Measurements from ENCODE around the gene ABCC1. TPM values are rescaled to one million over a fixed set of nuclear protein-coding genes. Genes with fewer than 3 reads are reported as not detected.

ABCC1 gene
- total RNA-seq, 1 experiment from 2014 or later, result 56.4 TPM

DNA sequence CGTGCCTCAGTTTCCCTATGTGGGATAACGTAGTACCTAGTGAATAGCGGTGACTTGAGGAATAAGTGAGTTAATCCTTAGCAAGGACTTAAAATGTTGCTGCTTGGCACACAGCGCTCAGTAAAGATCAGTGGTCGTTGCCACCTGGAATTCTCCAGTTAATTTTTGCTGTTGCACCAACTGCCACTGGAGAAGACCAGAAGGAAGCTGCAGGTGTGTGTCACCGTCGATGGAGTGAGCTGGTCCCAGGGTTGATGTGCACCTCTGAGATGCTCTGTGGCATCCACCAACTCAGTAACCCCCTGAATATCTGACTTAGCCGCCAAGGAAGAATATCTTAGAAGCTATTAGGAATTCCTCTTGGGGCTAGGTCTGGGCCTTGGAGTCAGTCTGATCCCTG lies 4.1 kb downstream of the ABCC1 start:
- TF ChIP-seq, protein P1, sequence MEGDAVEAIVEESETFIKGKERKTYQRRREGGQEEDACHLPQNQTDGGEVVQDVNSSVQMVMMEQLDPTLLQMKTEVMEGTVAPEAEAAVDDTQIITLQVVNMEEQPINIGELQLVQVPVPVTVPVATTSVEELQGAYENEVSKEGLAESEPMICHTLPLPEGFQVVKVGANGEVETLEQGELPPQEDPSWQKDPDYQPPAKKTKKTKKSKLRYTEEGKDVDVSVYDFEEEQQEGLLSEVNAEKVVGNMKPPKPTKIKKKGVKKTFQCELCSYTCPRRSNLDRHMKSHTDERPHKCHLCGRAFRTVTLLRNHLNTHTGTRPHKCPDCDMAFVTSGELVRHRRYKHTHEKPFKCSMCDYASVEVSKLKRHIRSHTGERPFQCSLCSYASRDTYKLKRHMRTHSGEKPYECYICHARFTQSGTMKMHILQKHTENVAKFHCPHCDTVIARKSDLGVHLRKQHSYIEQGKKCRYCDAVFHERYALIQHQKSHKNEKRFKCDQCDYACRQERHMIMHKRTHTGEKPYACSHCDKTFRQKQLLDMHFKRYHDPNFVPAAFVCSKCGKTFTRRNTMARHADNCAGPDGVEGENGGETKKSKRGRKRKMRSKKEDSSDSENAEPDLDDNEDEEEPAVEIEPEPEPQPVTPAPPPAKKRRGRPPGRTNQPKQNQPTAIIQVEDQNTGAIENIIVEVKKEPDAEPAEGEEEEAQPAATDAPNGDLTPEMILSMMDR (conservative IDR thresholded peaks at IDR 0.05), result no peak
- no peaks in the 10 kb centered on the region; the same call in 1 of the 2 replicates for H3K4me1 ChIP-seq (ENCODE audit: insufficient read depth, low read length)
- peaks cover 33 to 36% of the 10 kb centered on the region in 2 experiments for H3K4me1 Mint-ChIP-seq
- H2BK120ac ChIP-seq (ENCODE audit: low read depth, low read length, poor library complexity, severe bottlenecking), result no peak overlapping the region
- H3K56ac ChIP-seq (ENCODE audit: insufficient read length, low read depth, low read length), result no peak overlapping the region
- no peaks in the 10 kb centered on the region for H3K27me3 ChIP-seq (ENCODE audit: insufficient read depth, low read length)
- peaks cover 14% of the 10 kb centered on the region for H3K23me2 ChIP-seq (ENCODE audit: insufficient read length, low read depth, low read length, poor library complexity, severe bottlenecking)
- H3K9me3 Mint-ChIP-seq, result no peaks in the 10 kb centered on the region
- no peak overlapping the region for H2BK5ac ChIP-seq (ENCODE audit: insufficient read length, low read length)
- no peaks in the 10 kb centered on the region for H3K9me3 ChIP-seq (ENCODE audit: control insufficient read depth, low read depth, low read length)
- H3K27ac ChIP-seq (ENCODE audit: insufficient read length, low read depth, low read length), result no peak overlapping the region
- no peak overlapping the region for H3K9ac ChIP-seq (ENCODE audit: extremely low read depth, insufficient read length, low read length)
- no CpG with 5 or more reads among the region's 8 CpGs for WGBS (ENCODE audit: extremely low coverage, insufficient read length, low lambda C conversion rate)
- no peak overlapping the region for H2BK20ac ChIP-seq (ENCODE audit: low read depth, low read length, poor library complexity, severe bottlenecking)
- H2BK12ac ChIP-seq (ENCODE audit: insufficient read length, low read depth, low read length), result no peak overlapping the region
- 0 out of 2 replicates have a peak, but pooled peaks cover 2% of the 10 kb centered on the region for H3K27me3 Mint-ChIP-seq (ENCODE audit: low read depth)
- no peak overlapping the region for H3K4ac ChIP-seq (ENCODE audit: low read depth, low read length)
- H3K4me3 Mint-ChIP-seq, result no peak overlapping the region
- no peak overlapping the region for H2AFZ ChIP-seq (ENCODE audit: low read length)
- peaks cover 2 to 19% (median 6%) of the 10 kb centered on the region in 3 experiments; a peak in 6 of 7 replicates for H3K36me3 Mint-ChIP-seq (ENCODE audit: insufficient read depth in 1 of 3, low read depth in 3 of 3)
- no peak for DNase-seq
- H4K5ac ChIP-seq (ENCODE audit: insufficient read length, low read depth, low read length), result no peak overlapping the region
- H4K20me1 ChIP-seq (ENCODE audit: control insufficient read depth, insufficient read depth, insufficient read length), result no peaks in the 10 kb centered on the region
- H3K14ac ChIP-seq (ENCODE audit: insufficient read depth, low read length), result no peak overlapping the region; the same call in 1 of the 2 replicates
- no peak overlapping the region for H4K91ac ChIP-seq (ENCODE audit: insufficient read length, low read depth, low read length)
- H3K79me1 ChIP-seq (ENCODE audit: insufficient read depth, low read depth, low read length, poor library complexity, severe bottlenecking), result peaks cover 15% of the 10 kb centered on the region
- H3K4me2 ChIP-seq (ENCODE audit: insufficient read depth, insufficient read length, low read length), result no peak overlapping the region
- no peak overlapping the region for H3K23ac ChIP-seq (ENCODE audit: insufficient read length, low read depth, low read length)
- H2BK15ac ChIP-seq (ENCODE audit: low read depth, low read length), result no peak overlapping the region
- H3K79me2 ChIP-seq (ENCODE audit: insufficient read depth, low read length), result peaks cover 49% of the 10 kb centered on the region; the same call in 1 of the 2 replicates
- no peak overlapping the region for H4K8ac ChIP-seq (replicated peaks; ENCODE audit: insufficient read length, low read depth, low read length)
- H2AK5ac ChIP-seq (ENCODE audit: insufficient read length, low read length), result no peak overlapping the region
- no peak overlapping the region for H3T11ph ChIP-seq (ENCODE audit: low read length)
- no peak overlapping the region for H3K18ac ChIP-seq (ENCODE audit: insufficient read length, low read depth, low read length)
- no peak overlapping the region for H3K27ac Mint-ChIP-seq
